A549 (cell line): ENCODE data around the gene PAEP.

Experiments used
- CHD2 ChIP-seq: fragments of 150-350 bp; IDR thresholded peaks from 2 replicates; pipeline ENCODE4 v1.6.1; 2014; ENCODE audit warnings: low read length; ENCODE audit not compliant: partially characterized antibody
- CTCF ChIP-seq: fragments of >200 bp; sonication (Bioruptor Twin); formaldehyde crosslinking; IDR thresholded peaks from 3 replicates; pipeline ENCODE4 v1.5.1; 2016
- EP300 ChIP-seq, 2 experiments: fragments of >200 bp; sonication (Bioruptor Twin); formaldehyde crosslinking; IDR thresholded peaks; 2 replicates in 1 of 2; 3 replicates in 1 of 2; pipeline ENCODE4 v1.6.1; 2016 to 2017
- HEYL ChIP-seq: fragments of 250-450 bp; sonication (Bioruptor Pico); IDR thresholded peaks from 2 replicates; pipeline ENCODE4 v1.8.0; 2021; ENCODE audit warnings: mild to moderate bottlenecking, moderate library complexity
- JUNB ChIP-seq: fragments of >200 bp; sonication (Bioruptor Twin); formaldehyde crosslinking; IDR thresholded peaks from 2 replicates; pipeline ENCODE4 v1.6.1; 2016
- KDM1A ChIP-seq: fragments of 200-600 bp; sonication (generic); IDR thresholded peaks from 2 replicates; pipeline ENCODE4 v1.6.1; 2016; ENCODE audit warnings: low read depth, mild to moderate bottlenecking
- MAFK ChIP-seq: fragments of 450-650 bp; IDR thresholded peaks from 2 replicates; pipeline ENCODE4 v1.6.1; 2014; ENCODE audit not compliant: partially characterized antibody
- NR3C1 ChIP-seq: fragments of >200 bp; sonication (Bioruptor Twin); formaldehyde crosslinking; IDR thresholded peaks from 3 replicates; pipeline ENCODE4 v1.6.1; 2017
- PHF8 ChIP-seq: fragments of 200-600 bp; sonication (generic); IDR thresholded peaks from 2 replicates; pipeline ENCODE4 v1.6.1; 2016; ENCODE audit warnings: low read depth, mild to moderate bottlenecking, antibody characterized with exemption, moderate library complexity, borderline replicate concordance
- POLR2A ChIP-seq: IDR thresholded peaks from 2 replicates; pipeline ENCODE4 v1.6.1; 2012; ENCODE audit warnings: mild to moderate bottlenecking, low read length
- RCOR1 ChIP-seq: fragments of 150-350 bp; IDR thresholded peaks from 2 replicates; pipeline ENCODE4 v1.6.1; 2014; ENCODE audit warnings: antibody characterized with exemption, low read length, low read depth
- ZFP36 ChIP-seq: fragments of 450-650 bp; IDR thresholded peaks from 2 replicates; pipeline ENCODE4 v1.6.1; 2014; ENCODE audit warnings: borderline replicate concordance; ENCODE audit not compliant: partially characterized antibody
- ZSCAN20 ChIP-seq: fragments of 250-450 bp; sonication (Bioruptor Pico); IDR thresholded peaks from 2 replicates; pipeline ENCODE4 v1.8.0; 2022; ENCODE audit warnings: mild to moderate bottlenecking, moderate library complexity
- TF ChIP-seq, protein P1 (sequence below): fragments of 200-600 bp; sonication (generic); IDR thresholded peaks from 2 replicates; pipeline ENCODE4 v1.6.1; 2016; ENCODE audit warnings: antibody characterized with exemption, mild to moderate bottlenecking, moderate library complexity

- TF ChIP-seq CTCF: no peak
- TF ChIP-seq KDM1A: no peak
- no peak for TF ChIP-seq PHF8
- TF ChIP-seq CHD2: no peak
- TF ChIP-seq EP300 (IDR thresholded peaks at IDR 0.05): no peak
- no peak for TF ChIP-seq RCOR1
- TF ChIP-seq POLR2A: no peak
- no peak for TF ChIP-seq NR3C1
- TF ChIP-seq, protein P1, sequence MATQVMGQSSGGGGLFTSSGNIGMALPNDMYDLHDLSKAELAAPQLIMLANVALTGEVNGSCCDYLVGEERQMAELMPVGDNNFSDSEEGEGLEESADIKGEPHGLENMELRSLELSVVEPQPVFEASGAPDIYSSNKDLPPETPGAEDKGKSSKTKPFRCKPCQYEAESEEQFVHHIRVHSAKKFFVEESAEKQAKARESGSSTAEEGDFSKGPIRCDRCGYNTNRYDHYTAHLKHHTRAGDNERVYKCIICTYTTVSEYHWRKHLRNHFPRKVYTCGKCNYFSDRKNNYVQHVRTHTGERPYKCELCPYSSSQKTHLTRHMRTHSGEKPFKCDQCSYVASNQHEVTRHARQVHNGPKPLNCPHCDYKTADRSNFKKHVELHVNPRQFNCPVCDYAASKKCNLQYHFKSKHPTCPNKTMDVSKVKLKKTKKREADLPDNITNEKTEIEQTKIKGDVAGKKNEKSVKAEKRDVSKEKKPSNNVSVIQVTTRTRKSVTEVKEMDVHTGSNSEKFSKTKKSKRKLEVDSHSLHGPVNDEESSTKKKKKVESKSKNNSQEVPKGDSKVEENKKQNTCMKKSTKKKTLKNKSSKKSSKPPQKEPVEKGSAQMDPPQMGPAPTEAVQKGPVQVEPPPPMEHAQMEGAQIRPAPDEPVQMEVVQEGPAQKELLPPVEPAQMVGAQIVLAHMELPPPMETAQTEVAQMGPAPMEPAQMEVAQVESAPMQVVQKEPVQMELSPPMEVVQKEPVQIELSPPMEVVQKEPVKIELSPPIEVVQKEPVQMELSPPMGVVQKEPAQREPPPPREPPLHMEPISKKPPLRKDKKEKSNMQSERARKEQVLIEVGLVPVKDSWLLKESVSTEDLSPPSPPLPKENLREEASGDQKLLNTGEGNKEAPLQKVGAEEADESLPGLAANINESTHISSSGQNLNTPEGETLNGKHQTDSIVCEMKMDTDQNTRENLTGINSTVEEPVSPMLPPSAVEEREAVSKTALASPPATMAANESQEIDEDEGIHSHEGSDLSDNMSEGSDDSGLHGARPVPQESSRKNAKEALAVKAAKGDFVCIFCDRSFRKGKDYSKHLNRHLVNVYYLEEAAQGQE: no peak
- TF ChIP-seq MAFK: no peak
- TF ChIP-seq ZSCAN20 (CRISPR knock-in tag): no peak
- TF ChIP-seq ZFP36: no peak
- TF ChIP-seq JUNB: no peak
- no peak for TF ChIP-seq HEYL
Observed at GRCh38 chr9:135524130-135524861, 37.3 kb upstream of the PAEP start.
